ENCODE data around the gene ATP11B.

DNA sequence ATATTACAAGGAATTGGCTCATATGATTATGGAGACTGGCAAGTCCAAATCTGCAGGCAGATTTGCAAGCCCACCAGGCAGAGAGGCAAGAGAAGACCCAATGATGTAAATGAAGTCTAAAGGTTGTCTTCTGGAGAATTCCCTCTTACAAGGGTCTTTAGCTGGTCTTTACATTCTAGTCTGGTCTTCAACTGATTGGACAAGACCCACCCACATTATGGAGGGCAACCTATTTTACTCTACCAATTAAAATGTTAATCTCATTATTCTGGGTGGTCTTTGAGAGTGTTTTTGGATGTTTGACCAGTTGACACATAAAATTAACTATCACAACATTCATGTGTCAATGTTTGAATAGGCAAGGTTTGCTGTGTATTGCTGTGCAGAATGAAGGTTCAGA is 28.0 kb upstream of the ATP11B start:
- TF ChIP-seq CTCF (IDR thresholded peaks at IDR 0.05) (no peak), POLR2A (IDR thresholded peaks at IDR 0.05) (no peak)

Data from thyroid gland (tissue), 4 donors.